DOHH2 (cell line): ENCODE measurements around the gene GGPS1.
"Not testable (repeated sequence)": the region's sequence is repeated elsewhere in the genome, so short reads cannot be mapped to it uniquely, and the experiment has no call there.

Source experiments
- H3F3A ChIP-seq: fragments of 200-600 bp; sonication (generic), shearing (Covaris generic); 2 replicates; pipeline ENCODE4 v1.6.0; 2016; ENCODE audit warnings: antibody characterized with exemption, mild to moderate bottlenecking; ENCODE audit not compliant: control insufficient read depth, insufficient read depth
- H3K27ac ChIP-seq: fragments of 200-600 bp; sonication (generic); 2 replicates; pipeline ENCODE4 v1.5.1; 2014; ENCODE audit warnings: low read depth, mild to moderate bottlenecking, low read length, moderate library complexity
- H3K27me3 ChIP-seq: fragments of 200-600 bp; sonication (generic); 2 replicates; pipeline ENCODE4 v1.6.1; 2014; ENCODE audit warnings: mild to moderate bottlenecking, low read length, mixed read lengths; ENCODE audit not compliant: control insufficient read depth
- H3K36me3 ChIP-seq: fragments of 200-600 bp; sonication (generic); 2 replicates; pipeline ENCODE4 v1.6.1; 2014; ENCODE audit warnings: mild to moderate bottlenecking, low read length, moderate library complexity, mixed read lengths; ENCODE audit not compliant: control insufficient read depth
- H3K4me1 ChIP-seq: fragments of 200-600 bp; sonication (generic); 2 replicates; pipeline ENCODE4 v1.6.1; 2014; ENCODE audit warnings: mild to moderate bottlenecking, low read length, mixed read lengths; ENCODE audit not compliant: control insufficient read depth
- H3K4me2 ChIP-seq: fragments of 200-600 bp; sonication (generic); 2 replicates; pipeline ENCODE4 v1.6.0; 2014; ENCODE audit warnings: mild to moderate bottlenecking, low read length, moderate library complexity
- H3K4me3 ChIP-seq: fragments of 200-600 bp; sonication (generic); 2 replicates; pipeline ENCODE4 v1.5.1; 2014; ENCODE audit warnings: mild to moderate bottlenecking, low read length, mixed read lengths
- H3K79me2 ChIP-seq: fragments of 200-600 bp; sonication (generic); 2 replicates; pipeline ENCODE4 v1.6.1; 2014; ENCODE audit warnings: mild to moderate bottlenecking, low read length, mixed read lengths; ENCODE audit not compliant: control insufficient read depth
- H3K9me2 ChIP-seq: fragments of 200-600 bp; sonication (generic); replicated peaks from 2 replicates; pipeline ENCODE4 v1.6.1; 2014; ENCODE audit warnings: mild to moderate bottlenecking, low read length, mixed read lengths; ENCODE audit not compliant: control insufficient read depth
- H3K9me3 ChIP-seq: fragments of 200-600 bp; sonication (generic); 2 replicates; pipeline ENCODE4 v1.6.1; 2014; ENCODE audit warnings: antibody characterized with exemption, low read length, mixed read lengths; ENCODE audit not compliant: control insufficient read depth, insufficient read depth
- H4K20me1 ChIP-seq: fragments of 200-600 bp; sonication (generic); 2 replicates; pipeline ENCODE4 v1.6.0; 2014; ENCODE audit warnings: low read depth, mild to moderate bottlenecking, antibody characterized with exemption, low read length, moderate library complexity; ENCODE audit not compliant: control insufficient read depth, insufficient read depth
- CTCF ChIP-seq: fragments of 200-600 bp; sonication (generic); IDR thresholded peaks from one replicate; pipeline ENCODE4 v1.5.1; 2014; ENCODE audit warnings: antibody characterized with exemption, mild to moderate bottlenecking, low read depth, low read length; ENCODE audit not compliant: poor library complexity, severe bottlenecking
- EZH2phosphoT487 ChIP-seq: fragments of 200-600 bp; sonication (generic); IDR thresholded peaks from 2 replicates; pipeline ENCODE4 v1.6.1; 2017; ENCODE audit warnings: borderline replicate concordance, mild to moderate bottlenecking, antibody characterized with exemption, low read length, moderate library complexity, mixed read lengths

GGPS1 gene

GRCh38 chr1:235304549-235305451, 23.6 kb upstream of the GGPS1 start:
- no peak overlapping the region for H3K27ac ChIP-seq
- no peaks in the 10 kb centered on the region; the same call in 1 of the 2 replicates for H3F3A ChIP-seq
- 0 out of 2 replicates have a peak, but pooled peaks cover 3% of the 10 kb centered on the region for H3K36me3 ChIP-seq
- no peak overlapping the region for H3K4me3 ChIP-seq
- no peaks in the 10 kb centered on the region for H3K9me2 ChIP-seq
- TF ChIP-seq CTCF = no peak
- TF ChIP-seq EZH2phosphoT487 = no peak
- peaks cover 23% of the 10 kb centered on the region for H4K20me1 ChIP-seq
- peaks cover 85% of the 10 kb centered on the region for H3K79me2 ChIP-seq
- H3K4me1 ChIP-seq = peaks cover 27% of the 10 kb centered on the region
- no peak overlapping the region for H3K4me2 ChIP-seq
- H3K27me3 ChIP-seq = no peaks in the 10 kb centered on the region
- H3K9me3 ChIP-seq = no peaks in the 10 kb centered on the region

- TF ChIP-seq EZH2phosphoT487 (no peak), CTCF (no peak)
- H3K4me3 ChIP-seq = no peak overlapping the region
- no peak overlapping the region for H3K4me2 ChIP-seq
- H3K27ac ChIP-seq = no peak overlapping the region
- H3F3A ChIP-seq = no peaks in the 10 kb centered on the region; the same call in 1 of the 2 replicates
- no peaks in the 10 kb centered on the region for H3K9me3 ChIP-seq
- peaks cover 32% of the 10 kb centered on the region for H4K20me1 ChIP-seq
- peaks cover 85% of the 10 kb centered on the region for H3K79me2 ChIP-seq
- no peaks in the 10 kb centered on the region for H3K27me3 ChIP-seq
- no peaks in the 10 kb centered on the region for H3K9me2 ChIP-seq
- H3K36me3 ChIP-seq = peaks cover 19% of the 10 kb centered on the region
- peaks cover 30% of the 10 kb centered on the region for H3K4me1 ChIP-seq
Observed at GRCh38 chr1:235307158-235308124, 20.9 kb upstream of the GGPS1 start.

GRCh38 chr1:235309206-235309605, 19.2 kb upstream of the GGPS1 start:
- not testable (repeated sequence) for H3K27me3 ChIP-seq, H3K9me3 ChIP-seq, H3K4me3 ChIP-seq, H3K27ac ChIP-seq, H3F3A ChIP-seq, H3K4me2 ChIP-seq, H3K9me2 ChIP-seq
- Histone ChIP-seq H3K4me1 (peaks cover 27% of the 10 kb centered on the region), H4K20me1 (peaks cover 36% of the 10 kb centered on the region), H3K79me2 (peaks cover 85% of the 10 kb centered on the region), H3K36me3 (peaks cover 19% of the 10 kb centered on the region)
